H9 (cell line): ENCODE measurements around the gene RFT1. TPM values are rescaled to one million over a fixed set of nuclear protein-coding genes. Genes with fewer than 3 reads are reported as not detected.

ENCODE experiments used
- DNase-seq: peaks from one replicate; pipeline ENCODE4 v3.0.0-alpha.2; 2017
- H2AFZ ChIP-seq: one replicate; pipeline ENCODE4 v1.6.1; 2013; ENCODE audit warnings: mild to moderate bottlenecking, low read length, control low read depth, moderate library complexity
- H2AK5ac ChIP-seq: 2 replicates; pipeline ENCODE4 v1.6.1; 2013; ENCODE audit warnings: low read length, control low read depth, mixed read lengths; ENCODE audit not compliant: insufficient read length
- H2BK120ac ChIP-seq: one replicate; pipeline ENCODE4 v1.6.1; 2013; ENCODE audit warnings: low read depth, mild to moderate bottlenecking, low read length, control low read depth, inconsistent platforms; ENCODE audit not compliant: poor library complexity, severe bottlenecking
- H2BK12ac ChIP-seq: 2 replicates; pipeline ENCODE4 v1.6.1; 2013; ENCODE audit warnings: low read length, control low read depth, mixed read lengths, low read depth; ENCODE audit not compliant: insufficient read length
- H2BK15ac ChIP-seq: 2 replicates; pipeline ENCODE4 v1.6.1; 2013; ENCODE audit warnings: low read depth, low read length, control low read depth
- H2BK20ac ChIP-seq: one replicate; pipeline ENCODE4 v1.6.1; 2013; ENCODE audit warnings: low read depth, mild to moderate bottlenecking, low read length, control low read depth, inconsistent platforms; ENCODE audit not compliant: poor library complexity, severe bottlenecking
- H2BK5ac ChIP-seq: 2 replicates; pipeline ENCODE4 v1.6.1; 2013; ENCODE audit warnings: low read length, control low read depth, mixed read lengths; ENCODE audit not compliant: insufficient read length
- H3K14ac ChIP-seq: 2 replicates; pipeline ENCODE4 v1.6.1; 2013; ENCODE audit warnings: low read length, control low read depth; ENCODE audit not compliant: insufficient read depth
- H3K18ac ChIP-seq: 2 replicates; pipeline ENCODE4 v1.6.1; 2013; ENCODE audit warnings: low read depth, mild to moderate bottlenecking, mixed read lengths, low read length, control low read depth; ENCODE audit not compliant: insufficient read length
- H3K23ac ChIP-seq: 2 replicates; pipeline ENCODE4 v1.6.1; 2013; ENCODE audit warnings: low read length, control low read depth, mixed read lengths, low read depth; ENCODE audit not compliant: insufficient read length
- H3K23me2 ChIP-seq: 2 replicates; pipeline ENCODE4 v1.6.1; 2013; ENCODE audit warnings: low read depth, mild to moderate bottlenecking, mixed read lengths, low read length, control low read depth; ENCODE audit not compliant: insufficient read length, poor library complexity, severe bottlenecking
- H3K27ac ChIP-seq: 2 replicates; pipeline ENCODE4 v1.5.1; 2013; ENCODE audit warnings: low read length, control low read depth, mixed read lengths, low read depth; ENCODE audit not compliant: insufficient read length
- H3K27me3 ChIP-seq: 2 replicates; pipeline ENCODE4 v1.6.1; 2013; ENCODE audit warnings: low read length, control low read depth, inconsistent platforms; ENCODE audit not compliant: insufficient read depth
- H3K4ac ChIP-seq: 2 replicates; pipeline ENCODE4 v1.6.1; 2013; ENCODE audit warnings: low read depth, mild to moderate bottlenecking, control low read depth, inconsistent platforms, low read length, moderate library complexity
- H3K4me1 ChIP-seq: 2 replicates; pipeline ENCODE4 v1.6.1; 2013; ENCODE audit warnings: low read length, control low read depth, inconsistent platforms; ENCODE audit not compliant: insufficient read depth
- H3K4me2 ChIP-seq: 2 replicates; pipeline ENCODE4 v1.6.1; 2013; ENCODE audit warnings: low read length, control low read depth, mixed read lengths; ENCODE audit not compliant: insufficient read length, insufficient read depth
- H3K56ac ChIP-seq: 2 replicates; pipeline ENCODE4 v1.6.1; 2013; ENCODE audit warnings: low read depth, mild to moderate bottlenecking, mixed read lengths, low read length, control low read depth; ENCODE audit not compliant: insufficient read length
- H3K79me1 ChIP-seq: 2 replicates; pipeline ENCODE4 v1.6.1; 2013; ENCODE audit warnings: low read depth, mild to moderate bottlenecking, moderate library complexity, low read length, control low read depth, inconsistent platforms; ENCODE audit not compliant: insufficient read depth, poor library complexity, severe bottlenecking
- H3K79me2 ChIP-seq: 2 replicates; pipeline ENCODE4 v1.6.1; 2013; ENCODE audit warnings: low read length, control low read depth, inconsistent platforms; ENCODE audit not compliant: insufficient read depth
- H3K9ac ChIP-seq: 2 replicates; pipeline ENCODE4 v1.6.1; 2013; ENCODE audit warnings: low read length, control low read depth, mixed read lengths; ENCODE audit not compliant: insufficient read length; ENCODE audit errors: extremely low read depth
- H3K9me3 ChIP-seq: one replicate; pipeline ENCODE4 v1.6.1; 2013; ENCODE audit warnings: low read depth, low read length, inconsistent platforms; ENCODE audit not compliant: control insufficient read depth
- H3T11ph ChIP-seq: one replicate; pipeline ENCODE4 v1.6.1; 2013; ENCODE audit warnings: mild to moderate bottlenecking, low read length, control low read depth, inconsistent platforms
- H4K20me1 ChIP-seq: one replicate; pipeline ENCODE4 v1.6.1; 2013; ENCODE audit not compliant: control insufficient read depth, insufficient read length, insufficient read depth
- H4K5ac ChIP-seq: 2 replicates; pipeline ENCODE4 v1.6.1; 2013; ENCODE audit warnings: low read depth, mild to moderate bottlenecking, mixed read lengths, low read length, control low read depth; ENCODE audit not compliant: insufficient read length
- H4K8ac ChIP-seq: replicated peaks from 2 replicates; pipeline ENCODE4 v1.6.1; 2013; ENCODE audit warnings: low read length, control low read depth, mixed read lengths, low read depth; ENCODE audit not compliant: insufficient read length
- H4K91ac ChIP-seq: 2 replicates; pipeline ENCODE4 v1.6.1; 2013; ENCODE audit warnings: low read depth, mild to moderate bottlenecking, moderate library complexity, mixed read lengths, low read length, control low read depth; ENCODE audit not compliant: insufficient read length
- H3K27ac Mint-ChIP-seq, 3 experiments: 2 replicates in 2 of 3; 3 replicates in 1 of 3; pipeline ENCODE4 v1.8.0; 2020 to 2021; ENCODE audit warnings: mixed read lengths in 3 of 3, mild to moderate bottlenecking in 1 of 3, moderate library complexity in 1 of 3
- H3K27me3 Mint-ChIP-seq: 2 replicates; pipeline ENCODE4 v1.8.0; 2021; ENCODE audit warnings: low read depth, mild to moderate bottlenecking, moderate library complexity, mixed read lengths
- H3K36me3 Mint-ChIP-seq, 3 experiments: 2 replicates in 2 of 3; 3 replicates in 1 of 3; pipeline ENCODE4 v1.8.0; 2020 to 2021; ENCODE audit warnings: low read depth in 3 of 3, mixed read lengths in 3 of 3; ENCODE audit not compliant: insufficient read depth in 1 of 3
- H3K4me1 Mint-ChIP-seq, 2 experiments: 2 replicates each; pipeline ENCODE4 v1.8.0; 2020; ENCODE audit warnings: mixed read lengths in 2 of 2
- H3K4me3 Mint-ChIP-seq, 2 experiments: 2 replicates in 1 of 2; 3 replicates in 1 of 2; pipeline ENCODE4 v1.8.0; 2020 to 2021; ENCODE audit warnings: mild to moderate bottlenecking in 2 of 2, mixed read lengths in 2 of 2, moderate library complexity in 1 of 2
- H3K9me3 Mint-ChIP-seq, 2 experiments: 2 replicates in 1 of 2; 3 replicates in 1 of 2; pipeline ENCODE4 v1.8.0; 2020; ENCODE audit warnings: mild to moderate bottlenecking in 2 of 2, mixed read lengths in 2 of 2, moderate library complexity in 1 of 2
- CTCF ChIP-seq: fragments of 200-600 bp; sonication (generic); conservative IDR thresholded peaks from 3 replicates; pipeline ENCODE4 v1.8.0; 2021; ENCODE audit warnings: antibody characterized with exemption, mild to moderate bottlenecking
- WGBS: extraction: QIAGEN DNeasy Blood & Tissue Kit; methylation state at CpG from one replicate; pipeline ENCODE4 v1.1.7; 2013; ENCODE audit warnings: missing lambda C conversion rate, low lambda C conversion rate, mixed read lengths; ENCODE audit not compliant: insufficient read length; ENCODE audit errors: extremely low coverage; 5-methylcytosine and 5-hydroxymethylcytosine counted together
- total RNA-seq: library from RNA; stranded (reverse); gene quantifications from 2 replicates; pipeline ENCODE4 v1.2.1, GENCODE V29; 2021

The RFT1 gene
- total RNA-seq, 1 experiment from 2014 or later: 24.1 TPM

GRCh38 chr3:53038679-53039375 lies 91.4 kb downstream of the RFT1 start:
- no peak overlapping the region for H4K5ac ChIP-seq
- H3T11ph ChIP-seq: no peak overlapping the region
- H3K23ac ChIP-seq: no peak overlapping the region
- H3K79me2 ChIP-seq: no peaks in the 10 kb centered on the region; the same call in 1 of the 2 replicates
- no peak overlapping the region for H3K4me3 Mint-ChIP-seq
- no peaks in the 10 kb centered on the region for H3K9me3 ChIP-seq
- peaks cover 9% of the 10 kb centered on the region for H3K79me1 ChIP-seq
- H3K27me3 Mint-ChIP-seq: peaks cover 7% of the 10 kb centered on the region
- H4K8ac ChIP-seq: no peak overlapping the region
- no peak overlapping the region for H2BK20ac ChIP-seq
- H3K27ac Mint-ChIP-seq: 0 out of 7 replicates have a peak overlapping the region, but pooled peaks of 1 of the 3 experiments have one; percentile 18
- no peak overlapping the region for H2BK12ac ChIP-seq
- H3K23me2 ChIP-seq: no peaks in the 10 kb centered on the region
- no peak overlapping the region for H2AK5ac ChIP-seq
- no peak overlapping the region for H3K27ac ChIP-seq
- no peak for TF ChIP-seq CTCF
- no peaks in the 10 kb centered on the region for H4K20me1 ChIP-seq
- no peaks in the 10 kb centered on the region; the same call in 1 of the 2 replicates for H3K4me1 ChIP-seq
- peaks cover 18 to 21% of the 10 kb centered on the region in 2 experiments for H3K4me1 Mint-ChIP-seq
- H3K18ac ChIP-seq: no peak overlapping the region
- H2BK15ac ChIP-seq: no peak overlapping the region
- no peak overlapping the region for H3K56ac ChIP-seq
- H4K91ac ChIP-seq: no peak overlapping the region
- DNase-seq: no peak
- H3K27me3 ChIP-seq: no peaks in the 10 kb centered on the region
- no peak overlapping the region for H2BK5ac ChIP-seq
- H2AFZ ChIP-seq: no peak overlapping the region
- no peak overlapping the region for H2BK120ac ChIP-seq
- H3K9me3 Mint-ChIP-seq: no peaks in the 10 kb centered on the region
- no peaks in the 10 kb centered on the region for H3K36me3 Mint-ChIP-seq
- H3K4me2 ChIP-seq: no peak overlapping the region
- no peak overlapping the region for H3K4ac ChIP-seq
- H3K9ac ChIP-seq: no peak overlapping the region
- no CpG with 5 or more reads among the region's 5 CpGs for WGBS
- no peak overlapping the region for H3K14ac ChIP-seq

Other genes with a start within 250 kb of the RFT1 start
- gene STIMATE, start 232.9 kb downstream of the RFT1 start, total RNA-seq: 23.8 and 25.6 TPM in 2 replicates
- gene SFMBT1, start 84.4 kb downstream of the RFT1 start, total RNA-seq: 15.3 and 15.4 TPM in 2 replicates
- gene PRKCD, start 30.8 kb upstream of the RFT1 start, total RNA-seq: 23.7 and 24.9 TPM in 2 replicates
- gene TKT, start 125.6 kb upstream of the RFT1 start, total RNA-seq: 650 and 676 TPM in 2 replicates
- 17.2 and 17.8 TPM in 2 replicates for gene DCP1A, start 217.1 kb upstream of the RFT1 start, total RNA-seq